ENCODE measurements around the gene PALM2AKAP2.
"Not testable (repeated sequence)": the region's sequence is repeated elsewhere in the genome, so short reads cannot be mapped to it uniquely, and the experiment has no call there.

PALM2AKAP2 gene

DNA sequence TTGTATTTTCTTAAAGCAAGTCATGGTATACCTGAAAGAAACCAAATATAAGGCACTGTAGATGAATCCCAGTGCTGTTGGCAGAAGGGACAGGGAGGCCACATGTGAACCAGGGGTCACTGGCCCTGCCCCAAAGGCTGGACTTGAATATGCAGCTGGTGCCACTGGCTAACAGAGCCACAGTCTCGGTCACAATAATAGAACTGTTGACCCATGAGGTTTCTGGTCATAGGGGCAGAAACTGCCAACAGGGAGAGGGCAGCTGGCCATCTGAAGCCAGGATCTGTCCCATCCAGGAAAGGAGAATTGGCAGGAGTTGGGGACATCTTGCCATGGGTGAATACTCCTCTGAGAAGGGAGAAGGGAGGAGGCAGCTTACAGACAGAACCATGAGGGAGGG, 31.9 kb downstream of the PALM2AKAP2 start:
- no peak for DNase-seq

DNA sequence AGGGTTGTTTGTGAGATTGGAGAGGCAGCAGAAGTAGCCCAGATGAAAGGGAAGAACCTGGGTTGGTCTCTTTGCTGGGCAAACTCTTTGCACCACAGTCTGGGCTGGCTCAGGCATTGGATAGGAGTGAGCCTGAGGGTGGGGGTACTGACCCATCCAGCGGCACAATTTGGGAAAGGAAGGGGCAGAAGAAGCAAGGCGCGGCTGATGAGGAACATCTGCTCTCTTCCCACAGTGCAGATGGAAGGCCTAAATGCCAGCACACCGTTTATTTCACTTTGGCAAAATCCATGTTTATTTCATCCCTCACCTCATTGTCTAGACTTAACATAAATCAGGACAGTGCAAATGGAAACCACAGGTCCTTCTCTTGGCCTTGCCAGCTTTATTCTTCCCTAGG, 32.3 kb downstream of the PALM2AKAP2 start:
- no peak for DNase-seq

DNA sequence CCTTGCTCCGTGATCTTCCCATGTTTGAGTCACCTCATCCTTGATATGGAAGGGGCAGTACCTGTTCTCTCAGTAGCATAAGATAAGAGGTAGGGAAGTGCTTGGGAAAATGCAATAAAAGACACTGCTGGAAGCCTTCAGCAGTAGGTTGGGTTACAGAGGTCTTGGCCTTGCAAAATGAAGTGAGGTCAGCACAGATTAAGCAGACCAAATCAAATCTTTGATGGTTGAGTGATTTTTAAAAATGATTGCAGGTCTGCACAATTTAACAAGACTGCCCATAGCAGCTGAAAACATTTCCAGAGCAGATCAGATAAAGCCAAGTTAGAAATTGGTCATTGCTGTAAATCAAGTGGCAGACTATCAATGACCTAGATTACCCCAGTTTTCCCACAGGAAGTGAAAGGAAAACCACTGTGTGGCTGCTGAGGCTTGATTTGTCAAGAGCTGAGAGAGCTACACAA, 32.9 kb downstream of the PALM2AKAP2 start:
- DNase-seq: no peak

DNA sequence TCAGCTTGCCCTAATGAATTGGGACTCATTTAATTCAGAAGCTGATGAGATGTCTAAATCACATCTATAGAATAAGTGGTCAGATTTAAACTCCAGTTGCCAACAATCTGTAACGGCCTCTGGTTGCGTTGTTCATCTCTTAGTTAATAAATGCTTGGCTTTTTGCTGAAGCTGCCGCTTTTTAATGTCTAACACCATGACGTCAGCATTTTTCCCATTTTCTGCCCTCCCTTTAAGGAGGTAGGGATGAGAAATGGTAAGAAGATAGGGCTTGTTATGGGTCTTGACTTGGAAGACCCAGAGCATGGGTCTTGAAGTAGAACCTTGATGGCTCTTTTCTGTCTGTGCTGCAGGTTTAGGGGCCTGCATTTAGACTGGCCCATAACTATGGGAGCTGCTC, 33.3 kb downstream of the PALM2AKAP2 start:
- DNase-seq: no peak

DNA sequence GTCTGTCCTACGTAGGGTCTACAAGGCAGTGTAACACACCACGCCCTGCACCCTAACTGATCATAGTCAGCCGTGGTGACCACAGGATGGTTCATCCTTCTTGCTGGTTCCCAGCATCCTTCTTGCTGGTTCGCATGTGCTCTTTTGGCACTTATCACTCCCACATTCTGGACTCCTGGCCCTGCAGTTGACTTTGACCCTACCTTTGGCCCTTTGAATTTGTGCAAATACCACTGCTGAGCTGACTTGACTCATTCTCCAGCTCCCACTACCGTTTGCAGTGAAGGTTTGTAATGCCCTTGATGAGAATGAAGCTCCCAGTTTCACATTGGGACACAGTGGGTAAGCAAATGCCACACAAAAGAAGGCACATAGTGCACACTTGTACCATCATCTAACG, 33.8 kb downstream of the PALM2AKAP2 start:
- DNase-seq: no peak

DNA sequence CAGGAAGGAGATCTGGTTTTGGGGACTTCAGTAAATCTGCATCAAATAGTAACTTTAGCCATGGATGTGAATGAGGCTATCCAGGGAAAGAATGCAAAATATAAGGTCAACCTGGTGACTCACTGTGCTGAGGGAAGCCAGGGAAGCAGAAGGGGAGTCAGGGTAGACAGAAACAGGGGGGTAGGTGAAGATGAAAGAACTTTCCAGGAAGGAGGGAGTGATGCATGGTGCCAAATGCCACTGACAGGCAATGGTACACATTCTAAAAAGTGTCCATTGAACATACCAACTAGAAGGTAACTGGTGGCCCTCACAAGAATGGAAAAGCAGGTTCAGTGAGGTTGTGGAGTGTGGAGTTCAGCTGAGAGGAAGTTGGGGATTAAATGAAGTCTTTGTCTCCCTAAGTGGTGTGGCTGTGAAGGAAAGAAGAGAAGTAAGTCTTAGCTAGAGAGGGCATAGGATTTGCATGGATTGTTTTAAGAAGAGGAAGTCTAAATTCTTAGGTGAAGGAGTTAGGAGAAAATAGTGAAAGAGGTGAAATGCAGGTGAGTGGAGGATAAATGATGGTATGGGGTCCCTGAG, 35.5 kb downstream of the PALM2AKAP2 start:
- no peak for DNase-seq

DNA sequence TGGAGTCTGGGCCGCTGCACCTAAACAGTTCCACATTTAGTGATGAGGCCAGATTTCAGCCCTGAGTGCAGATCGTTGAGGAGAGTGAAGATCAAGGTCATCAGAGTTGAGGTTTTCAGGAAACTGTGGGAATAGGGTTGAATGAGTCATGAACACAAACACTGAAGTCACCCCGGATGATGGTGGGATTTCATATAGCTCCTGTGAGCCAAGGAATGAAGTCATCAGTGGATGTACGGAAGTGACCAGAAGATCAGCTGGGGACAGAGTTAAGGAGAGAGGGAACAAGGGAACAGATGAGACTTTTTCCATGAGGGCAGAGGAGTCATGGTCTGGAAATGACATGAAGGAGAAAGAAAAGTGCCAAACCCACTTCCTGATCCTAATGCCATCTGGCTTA, 36.5 kb downstream of the PALM2AKAP2 start:
- DNase-seq: peak; percentile 67 to 80 (median 75)

DNA sequence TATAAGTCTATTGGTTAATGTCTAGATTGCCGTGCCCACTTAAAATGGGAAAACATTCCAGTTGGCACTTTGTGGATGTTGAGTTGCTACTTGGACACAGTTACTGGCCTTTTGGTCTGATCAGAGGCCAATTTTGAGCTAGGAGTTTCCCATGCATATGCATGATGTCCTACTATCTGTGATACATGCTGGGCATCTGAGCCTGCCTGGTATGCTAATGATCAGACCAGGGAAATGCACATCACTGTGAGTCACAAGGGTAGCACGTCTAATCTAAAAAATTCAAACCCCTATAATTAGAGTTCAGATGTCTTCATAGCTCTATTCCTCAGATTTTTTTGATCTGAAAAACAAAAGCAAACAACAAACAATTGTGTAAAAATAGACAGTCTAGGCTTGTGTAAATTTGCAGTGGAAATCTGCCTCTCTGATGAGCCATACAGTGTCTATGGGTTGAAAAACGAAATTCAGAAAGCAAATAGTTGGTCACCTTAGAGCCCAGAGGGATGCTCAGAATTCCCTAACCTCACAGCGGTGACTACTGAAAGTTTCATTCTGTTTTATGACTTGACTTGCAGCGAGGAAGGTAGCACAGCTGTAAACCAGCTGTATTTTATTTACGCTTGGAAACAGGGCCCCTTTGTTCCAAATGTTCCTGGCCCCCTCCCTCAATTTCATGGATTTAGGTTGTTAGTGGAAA, 37.3 kb downstream of the PALM2AKAP2 start:
- DNase-seq: peak; percentile 4 to 35 (median 9)

DNA sequence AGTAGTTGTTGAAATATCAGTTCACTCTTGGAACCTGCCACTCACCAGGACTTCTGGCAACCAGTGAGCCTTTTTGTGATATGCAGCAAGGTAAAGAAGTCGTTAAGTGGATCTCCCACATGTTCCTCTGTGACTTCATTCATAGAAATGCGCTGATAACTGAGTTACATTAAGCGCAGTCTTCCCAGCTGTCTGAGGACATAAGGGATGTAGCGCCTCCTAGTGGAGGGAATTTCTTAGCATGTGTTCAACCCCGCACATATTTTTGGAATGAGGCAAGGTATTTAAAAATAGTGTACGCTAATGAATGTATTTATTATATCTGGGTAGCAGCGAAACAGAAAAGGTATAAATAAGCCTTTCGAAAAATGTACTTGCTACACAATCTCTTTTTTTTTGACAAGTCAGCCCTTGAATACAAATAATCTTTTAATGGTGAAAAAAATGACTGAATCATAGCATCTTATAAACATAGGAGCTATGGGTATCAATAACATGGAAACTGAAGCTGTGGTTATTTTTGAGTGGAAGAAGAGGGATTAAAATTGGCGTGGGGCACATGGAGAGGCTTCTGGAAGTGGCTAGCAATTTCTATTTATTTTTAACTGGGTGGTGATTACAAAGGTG, 38.0 kb downstream of the PALM2AKAP2 start:
- DNase-seq: peak; percentile 82 to 90 (median 90)

DNA sequence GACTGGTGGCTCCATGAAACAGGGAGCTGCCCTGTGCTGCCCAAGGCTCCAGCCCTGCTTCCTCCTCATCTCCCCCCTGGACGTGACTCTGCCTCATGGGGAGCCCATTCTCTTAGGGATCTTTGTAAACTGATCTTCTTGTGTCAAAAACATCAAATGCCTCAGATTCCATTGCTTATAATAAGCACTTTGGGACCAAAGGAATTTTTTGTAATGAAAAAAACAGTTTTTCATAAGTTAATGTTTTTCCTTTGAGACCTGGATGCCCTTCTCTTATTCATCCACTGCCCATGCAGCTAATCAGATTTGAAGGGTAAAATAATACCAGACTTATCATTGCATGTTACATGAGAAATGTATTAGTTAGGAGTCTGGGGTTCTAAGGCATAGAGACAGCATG, 41.7 kb downstream of the PALM2AKAP2 start:
- DNase-seq: no peak

DNA sequence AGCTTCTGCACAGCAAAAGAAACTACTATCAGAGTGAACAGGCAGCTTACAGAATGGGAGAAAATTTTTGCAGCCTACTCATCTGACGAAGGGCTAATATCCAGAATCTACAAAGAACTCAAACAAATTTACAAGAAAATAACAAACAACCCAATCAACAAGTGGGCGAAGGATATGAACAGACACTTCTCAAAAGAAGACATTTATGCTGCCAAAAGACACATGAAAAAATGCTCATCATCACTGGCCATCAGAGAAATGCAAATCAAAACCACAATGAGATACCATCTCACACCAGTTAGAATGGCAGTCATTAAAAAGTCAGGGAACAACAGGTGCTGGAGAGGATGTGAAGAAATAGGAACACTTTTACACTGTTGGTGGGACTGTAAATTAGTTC, 45.4 kb downstream of the PALM2AKAP2 start:
- DNase-seq: not testable (repeated sequence)

DNA sequence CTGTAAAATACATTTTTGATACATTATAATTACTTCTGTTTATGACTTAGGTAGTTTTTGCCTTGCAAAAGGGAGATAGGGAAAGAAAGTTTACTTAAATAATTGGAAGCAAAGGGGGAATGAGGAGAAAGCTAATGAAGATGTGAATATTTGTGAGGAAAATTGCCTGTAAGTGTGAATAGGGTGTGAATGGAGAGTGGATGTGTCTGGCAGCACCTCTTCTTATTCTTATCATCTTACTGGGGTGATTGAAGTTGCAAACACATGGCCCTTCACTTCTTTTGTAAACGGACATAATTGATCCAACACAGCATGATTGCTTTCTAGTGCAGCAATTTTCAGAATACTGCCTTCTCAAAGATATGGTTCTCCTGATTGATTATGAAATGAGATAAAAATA, 46.6 kb downstream of the PALM2AKAP2 start:
- DNase-seq: no peak

DNA sequence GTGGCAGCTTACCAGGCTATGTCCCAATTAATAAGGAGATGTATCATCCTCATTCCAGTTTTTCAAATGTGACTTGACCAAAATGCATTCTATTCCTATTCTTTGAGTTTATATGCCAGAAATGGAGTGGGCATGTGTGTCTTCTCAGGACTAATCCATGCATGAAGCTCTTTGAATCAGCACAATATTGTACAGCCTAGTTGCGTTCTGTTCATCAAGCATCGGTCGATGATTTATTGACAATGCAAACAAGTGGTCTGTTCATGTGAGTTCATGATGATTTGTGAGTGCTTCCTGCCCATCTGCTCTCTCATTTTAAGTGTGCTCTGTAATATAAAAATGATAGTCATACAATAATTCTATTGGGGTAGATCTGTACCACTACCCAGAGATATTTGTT, 48.3 kb downstream of the PALM2AKAP2 start:
- no peak for DNase-seq
